DOHH2 (cell line): Measurements from ENCODE around the gene TPST1.

Source experiments
- H3F3A ChIP-seq: fragments of 200-600 bp; sonication (generic), shearing (Covaris generic); 2 replicates; pipeline ENCODE4 v1.6.0; 2016; ENCODE audit warnings: antibody characterized with exemption, mild to moderate bottlenecking; ENCODE audit not compliant: control insufficient read depth, insufficient read depth
- H3K27ac ChIP-seq: fragments of 200-600 bp; sonication (generic); 2 replicates; pipeline ENCODE4 v1.5.1; 2014; ENCODE audit warnings: low read depth, mild to moderate bottlenecking, low read length, moderate library complexity
- H3K27me3 ChIP-seq: fragments of 200-600 bp; sonication (generic); 2 replicates; pipeline ENCODE4 v1.6.1; 2014; ENCODE audit warnings: mild to moderate bottlenecking, low read length, mixed read lengths; ENCODE audit not compliant: control insufficient read depth
- H3K36me3 ChIP-seq: fragments of 200-600 bp; sonication (generic); 2 replicates; pipeline ENCODE4 v1.6.1; 2014; ENCODE audit warnings: mild to moderate bottlenecking, low read length, moderate library complexity, mixed read lengths; ENCODE audit not compliant: control insufficient read depth
- H3K4me1 ChIP-seq: fragments of 200-600 bp; sonication (generic); 2 replicates; pipeline ENCODE4 v1.6.1; 2014; ENCODE audit warnings: mild to moderate bottlenecking, low read length, mixed read lengths; ENCODE audit not compliant: control insufficient read depth
- H3K4me2 ChIP-seq: fragments of 200-600 bp; sonication (generic); 2 replicates; pipeline ENCODE4 v1.6.0; 2014; ENCODE audit warnings: mild to moderate bottlenecking, low read length, moderate library complexity
- H3K4me3 ChIP-seq: fragments of 200-600 bp; sonication (generic); 2 replicates; pipeline ENCODE4 v1.5.1; 2014; ENCODE audit warnings: mild to moderate bottlenecking, low read length, mixed read lengths
- H3K79me2 ChIP-seq: fragments of 200-600 bp; sonication (generic); 2 replicates; pipeline ENCODE4 v1.6.1; 2014; ENCODE audit warnings: mild to moderate bottlenecking, low read length, mixed read lengths; ENCODE audit not compliant: control insufficient read depth
- H3K9me2 ChIP-seq: fragments of 200-600 bp; sonication (generic); replicated peaks from 2 replicates; pipeline ENCODE4 v1.6.1; 2014; ENCODE audit warnings: mild to moderate bottlenecking, low read length, mixed read lengths; ENCODE audit not compliant: control insufficient read depth
- H3K9me3 ChIP-seq: fragments of 200-600 bp; sonication (generic); 2 replicates; pipeline ENCODE4 v1.6.1; 2014; ENCODE audit warnings: antibody characterized with exemption, low read length, mixed read lengths; ENCODE audit not compliant: control insufficient read depth, insufficient read depth
- H4K20me1 ChIP-seq: fragments of 200-600 bp; sonication (generic); 2 replicates; pipeline ENCODE4 v1.6.0; 2014; ENCODE audit warnings: low read depth, mild to moderate bottlenecking, antibody characterized with exemption, low read length, moderate library complexity; ENCODE audit not compliant: control insufficient read depth, insufficient read depth
- CTCF ChIP-seq: fragments of 200-600 bp; sonication (generic); IDR thresholded peaks from one replicate; pipeline ENCODE4 v1.5.1; 2014; ENCODE audit warnings: antibody characterized with exemption, mild to moderate bottlenecking, low read depth, low read length; ENCODE audit not compliant: poor library complexity, severe bottlenecking
- EZH2phosphoT487 ChIP-seq: fragments of 200-600 bp; sonication (generic); IDR thresholded peaks from 2 replicates; pipeline ENCODE4 v1.6.1; 2017; ENCODE audit warnings: borderline replicate concordance, mild to moderate bottlenecking, antibody characterized with exemption, low read length, moderate library complexity, mixed read lengths

TPST1 gene

GRCh38 chr7:66269978-66270377 is 64.8 kb downstream of the TPST1 start:
- H3K4me1 ChIP-seq, result no peaks in the 10 kb centered on the region
- H3K27ac ChIP-seq, result no peak overlapping the region
- H3K4me2 ChIP-seq, result no peak overlapping the region
- no peaks in the 10 kb centered on the region for H4K20me1 ChIP-seq
- H3K27me3 ChIP-seq, result no peaks in the 10 kb centered on the region
- no peaks in the 10 kb centered on the region for H3F3A ChIP-seq
- peaks cover 17% of the 10 kb centered on the region; the same call in 1 of the 2 replicates for H3K9me3 ChIP-seq
- no peaks in the 10 kb centered on the region for H3K9me2 ChIP-seq
- H3K79me2 ChIP-seq, result no peaks in the 10 kb centered on the region
- H3K36me3 ChIP-seq, result no peaks in the 10 kb centered on the region
- no peak for TF ChIP-seq CTCF
- no peak for TF ChIP-seq EZH2phosphoT487
- H3K4me3 ChIP-seq, result no peak overlapping the region

GRCh38 chr7:66272321-66272720 is 67.2 kb downstream of the TPST1 start:
- Histone ChIP-seq H3K4me2 (no peak overlapping the region), H3K4me1 (no peaks in the 10 kb centered on the region), H3K27me3 (no peaks in the 10 kb centered on the region), H3K36me3 (no peaks in the 10 kb centered on the region), H3K9me2 (no peaks in the 10 kb centered on the region), H3K79me2 (no peaks in the 10 kb centered on the region), H3K9me3 (peaks cover 3% of the 10 kb centered on the region; the same call in 1 of the 2 replicates), H4K20me1 (no peaks in the 10 kb centered on the region), H3F3A (no peaks in the 10 kb centered on the region), H3K4me3 (no peak overlapping the region), H3K27ac (no peak overlapping the region)
- TF ChIP-seq CTCF (no peak), EZH2phosphoT487 (no peak)

DNA sequence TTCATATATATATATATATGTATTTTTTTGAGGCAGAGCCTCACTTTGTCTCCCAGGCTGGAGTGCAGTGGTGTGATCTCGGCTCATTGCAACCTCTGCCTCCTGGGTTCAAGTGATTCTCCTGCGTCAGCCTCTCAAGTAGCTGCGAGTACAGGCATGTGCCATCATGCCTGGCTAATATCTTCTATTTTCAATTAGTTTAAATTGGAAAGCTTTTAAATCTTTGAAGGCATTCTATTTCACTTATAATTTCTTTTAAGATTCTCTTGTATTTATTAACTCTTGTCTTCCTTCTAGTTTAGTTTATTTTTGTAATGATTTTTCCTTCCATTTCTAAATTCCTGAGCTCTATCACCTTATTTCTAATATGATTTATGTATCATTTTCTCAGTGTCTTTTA is 71.2 kb downstream of the TPST1 start:
- TF ChIP-seq EZH2phosphoT487 (no peak), CTCF (no peak)
- no peaks in the 10 kb centered on the region for H3F3A ChIP-seq

GRCh38 chr7:66277492-66277891 is 72.4 kb downstream of the TPST1 start:
- Histone ChIP-seq H3K4me3 (no peak overlapping the region), H3K9me3 (peaks cover 3% of the 10 kb centered on the region; the same call in 1 of the 2 replicates), H3K79me2 (no peaks in the 10 kb centered on the region), H3K4me1 (no peaks in the 10 kb centered on the region), H3F3A (no peaks in the 10 kb centered on the region), H3K4me2 (no peak overlapping the region), H3K27me3 (no peaks in the 10 kb centered on the region), H3K36me3 (no peaks in the 10 kb centered on the region), H4K20me1 (no peaks in the 10 kb centered on the region), H3K9me2 (no peaks in the 10 kb centered on the region), H3K27ac (no peak overlapping the region)
- TF ChIP-seq EZH2phosphoT487 (no peak), CTCF (no peak)

More for the DNA sequence above, 71.2 kb downstream of the TPST1 start:
- no peak overlapping the region for H3K4me3 ChIP-seq
- no peak overlapping the region for H3K4me2 ChIP-seq
- no peaks in the 10 kb centered on the region for H3K4me1 ChIP-seq
- H3K36me3 ChIP-seq, result no peaks in the 10 kb centered on the region
- peaks cover 3% of the 10 kb centered on the region; the same call in 1 of the 2 replicates for H3K9me3 ChIP-seq
- no peaks in the 10 kb centered on the region for H3K27me3 ChIP-seq
- H3K79me2 ChIP-seq, result no peaks in the 10 kb centered on the region
- no peaks in the 10 kb centered on the region for H3K9me2 ChIP-seq
- H4K20me1 ChIP-seq, result no peaks in the 10 kb centered on the region
- H3K27ac ChIP-seq, result no peak overlapping the region
